HepG2 (cell line): ENCODE data around the gene CCDC142. TPM values are rescaled to one million over a fixed set of nuclear protein-coding genes. Genes with fewer than 3 reads are reported as not detected.

Experiments used
- CAMTA2 ChIP-seq: sonication (generic); formaldehyde crosslinking; IDR thresholded peaks from 2 replicates; pipeline ENCODE4 v1.4.0; 2020; ENCODE audit warnings: mild to moderate bottlenecking, missing genetic modification reagents, borderline replicate concordance
- CHCHD3 ChIP-seq: sonication (generic); formaldehyde crosslinking; IDR thresholded peaks from 2 replicates; pipeline ENCODE4 v1.8.0; 2022; ENCODE audit warnings: mild to moderate bottlenecking, missing genetic modification reagents, moderate library complexity
- EED ChIP-seq: sonication (generic); formaldehyde crosslinking; IDR thresholded peaks from 2 replicates; pipeline ENCODE4 v1.5.0; 2020; ENCODE audit warnings: mild to moderate bottlenecking, missing genetic modification reagents
- KDM1A ChIP-seq: IDR thresholded peaks from 2 replicates; pipeline ENCODE4 v1.6.1; 2016; ENCODE audit warnings: missing compliant biosample characterization
- SMAD9 ChIP-seq: sonication (generic); formaldehyde crosslinking; IDR thresholded peaks from 2 replicates; pipeline ENCODE4 v1.5.1; 2020; ENCODE audit warnings: mild to moderate bottlenecking, missing genetic modification reagents
- SP5 ChIP-seq: IDR thresholded peaks from 2 replicates; pipeline ENCODE4 v1.6.1; 2016; ENCODE audit warnings: low read depth, borderline replicate concordance
- TCF7 ChIP-seq: sonication (generic); IDR thresholded peaks from 2 replicates; pipeline ENCODE4 v1.6.1; 2016; ENCODE audit warnings: antibody characterized with exemption, low read depth
- ZNF274 ChIP-seq: sonication (generic); formaldehyde crosslinking; IDR thresholded peaks from 2 replicates; pipeline ENCODE4 v1.5.1; 2020; ENCODE audit warnings: mild to moderate bottlenecking, missing genetic modification reagents
- polyA plus RNA-seq, 8 experiments: library from polyadenylated mRNA; depleted of rRNA in 3 of 8; stranded (reverse) in 7 of 8; unstranded in 1 of 8; fragments of >200 nt; fragmentation: Illumina TruSeq in 4 of 8; extraction: Trizol in 4 of 8; gene quantifications; 2 replicates each; pipeline versions ENCODE4 v1.2.1 to v1.2.3, GENCODE V29; 2011 to 2016; ENCODE audit warnings: low read depth in 4 of 8, missing spikeins in 1 of 8, mixed read lengths in 1 of 8; ENCODE audit not compliant: insufficient read depth in 1 of 8
- total RNA-seq, 5 experiments: library from RNA; depleted of rRNA; stranded (reverse); fragments of >200 nt; fragmentation: Illumina TruSeq; extraction: Trizol; gene quantifications; 2 replicates each; pipeline ENCODE4 v1.2.3, GENCODE V29; 2016; ENCODE audit warnings: low read depth in 1 of 5
- TF ChIP-seq, protein P1 (sequence below), 2 experiments: fragments of 450-650 bp in 1 of 2; sonication (generic) in 1 of 2; formaldehyde crosslinking; IDR thresholded peaks; 2 replicates each; pipeline versions ENCODE4 v1.5.0 to v1.8.0; 2020 to 2022; ENCODE audit warnings: mild to moderate bottlenecking in 1 of 2, missing genetic modification reagents in 1 of 2
- TF ChIP-seq, protein P2 (sequence below): sonication (generic); formaldehyde crosslinking; IDR thresholded peaks from 2 replicates; pipeline ENCODE4 v1.4.0; 2020; ENCODE audit warnings: mild to moderate bottlenecking, missing genetic modification reagents
- TF ChIP-seq, protein P3 (sequence below): IDR thresholded peaks from 2 replicates; pipeline ENCODE4 v1.6.1; 2016; ENCODE audit warnings: missing compliant biosample characterization, missing genetic modification reagents, borderline replicate concordance
- TF ChIP-seq, protein P4 (sequence below): fragments of 450-650 bp; IDR thresholded peaks from 2 replicates; pipeline ENCODE4 v1.6.1; 2016
- TF ChIP-seq, protein P5 (sequence below): sonication (generic); formaldehyde crosslinking; IDR thresholded peaks from 2 replicates; pipeline ENCODE4 v1.9.0; 2021; ENCODE audit warnings: missing genetic modification reagents, borderline replicate concordance
- TF ChIP-seq, protein P6 (sequence below): sonication (generic); formaldehyde crosslinking; IDR thresholded peaks from 2 replicates; pipeline ENCODE4 v1.8.0; 2022; ENCODE audit warnings: missing genetic modification reagents, mild to moderate bottlenecking, moderate library complexity, borderline replicate concordance

Gene CCDC142
- total and polyA plus RNA-seq, 2 of the 13 experiments (the other 11 are each of a cell fraction or from before 2014, with no cell fraction given), result 14.7 to 30.4 TPM

DNA sequence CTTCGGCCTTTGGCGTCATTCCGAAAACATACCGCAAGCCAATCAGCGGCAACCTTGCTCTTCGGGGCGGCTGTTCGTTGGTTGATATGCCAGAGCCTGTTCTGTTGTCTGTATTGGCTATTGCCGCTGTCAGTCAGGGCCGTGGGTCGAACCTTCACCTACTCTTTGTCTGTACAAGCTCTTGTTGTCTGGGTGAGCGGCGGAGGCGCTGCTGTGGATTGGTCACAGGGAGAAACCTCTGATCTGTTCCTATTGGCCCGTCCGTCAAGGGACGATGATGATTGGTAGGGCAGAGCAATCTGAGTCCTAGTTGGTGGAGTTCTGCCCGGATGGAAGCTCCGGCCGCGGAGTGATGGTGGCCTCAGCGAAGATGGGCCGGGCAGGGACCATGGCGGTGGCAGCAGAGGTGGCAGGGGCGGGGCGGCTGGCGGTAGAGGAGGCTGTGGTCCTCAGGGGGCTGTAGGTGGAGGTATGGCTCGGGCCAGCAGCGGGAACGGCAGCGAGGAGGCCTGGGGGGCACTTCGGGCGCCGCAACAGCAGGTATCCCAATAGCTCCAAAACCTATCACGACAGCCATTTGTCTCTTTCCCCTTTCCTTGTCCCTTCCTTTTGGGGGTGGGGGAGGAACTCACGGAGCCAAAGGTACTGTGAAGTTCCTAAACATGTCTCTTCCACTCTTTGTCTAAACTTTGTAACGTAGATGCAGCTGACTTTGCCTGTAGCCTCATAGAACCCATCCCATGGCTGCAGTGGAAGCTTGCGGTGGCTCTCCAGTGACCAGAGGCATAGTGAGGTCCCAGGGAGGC is 24.5 kb downstream of the CCDC142 start, which contains the start of gene WBP1 (continued):
- TF ChIP-seq, protein P1, sequence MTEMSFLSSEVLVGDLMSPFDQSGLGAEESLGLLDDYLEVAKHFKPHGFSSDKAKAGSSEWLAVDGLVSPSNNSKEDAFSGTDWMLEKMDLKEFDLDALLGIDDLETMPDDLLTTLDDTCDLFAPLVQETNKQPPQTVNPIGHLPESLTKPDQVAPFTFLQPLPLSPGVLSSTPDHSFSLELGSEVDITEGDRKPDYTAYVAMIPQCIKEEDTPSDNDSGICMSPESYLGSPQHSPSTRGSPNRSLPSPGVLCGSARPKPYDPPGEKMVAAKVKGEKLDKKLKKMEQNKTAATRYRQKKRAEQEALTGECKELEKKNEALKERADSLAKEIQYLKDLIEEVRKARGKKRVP (CRISPR knock-in tag; IDR thresholded peaks at IDR 0.05), result no peak
- TF ChIP-seq CHCHD3 (no peak), KDM1A (CRISPR knock-in tag) (no peak), ZNF274 (CRISPR knock-in tag) (no peak; the same call in 1 of the 2 replicates), CAMTA2 (CRISPR knock-in tag) (no peak), SMAD9 (no peak), EED (no peak), TCF7 (no peak), SP5 (no peak)
- TF ChIP-seq, protein P2, sequence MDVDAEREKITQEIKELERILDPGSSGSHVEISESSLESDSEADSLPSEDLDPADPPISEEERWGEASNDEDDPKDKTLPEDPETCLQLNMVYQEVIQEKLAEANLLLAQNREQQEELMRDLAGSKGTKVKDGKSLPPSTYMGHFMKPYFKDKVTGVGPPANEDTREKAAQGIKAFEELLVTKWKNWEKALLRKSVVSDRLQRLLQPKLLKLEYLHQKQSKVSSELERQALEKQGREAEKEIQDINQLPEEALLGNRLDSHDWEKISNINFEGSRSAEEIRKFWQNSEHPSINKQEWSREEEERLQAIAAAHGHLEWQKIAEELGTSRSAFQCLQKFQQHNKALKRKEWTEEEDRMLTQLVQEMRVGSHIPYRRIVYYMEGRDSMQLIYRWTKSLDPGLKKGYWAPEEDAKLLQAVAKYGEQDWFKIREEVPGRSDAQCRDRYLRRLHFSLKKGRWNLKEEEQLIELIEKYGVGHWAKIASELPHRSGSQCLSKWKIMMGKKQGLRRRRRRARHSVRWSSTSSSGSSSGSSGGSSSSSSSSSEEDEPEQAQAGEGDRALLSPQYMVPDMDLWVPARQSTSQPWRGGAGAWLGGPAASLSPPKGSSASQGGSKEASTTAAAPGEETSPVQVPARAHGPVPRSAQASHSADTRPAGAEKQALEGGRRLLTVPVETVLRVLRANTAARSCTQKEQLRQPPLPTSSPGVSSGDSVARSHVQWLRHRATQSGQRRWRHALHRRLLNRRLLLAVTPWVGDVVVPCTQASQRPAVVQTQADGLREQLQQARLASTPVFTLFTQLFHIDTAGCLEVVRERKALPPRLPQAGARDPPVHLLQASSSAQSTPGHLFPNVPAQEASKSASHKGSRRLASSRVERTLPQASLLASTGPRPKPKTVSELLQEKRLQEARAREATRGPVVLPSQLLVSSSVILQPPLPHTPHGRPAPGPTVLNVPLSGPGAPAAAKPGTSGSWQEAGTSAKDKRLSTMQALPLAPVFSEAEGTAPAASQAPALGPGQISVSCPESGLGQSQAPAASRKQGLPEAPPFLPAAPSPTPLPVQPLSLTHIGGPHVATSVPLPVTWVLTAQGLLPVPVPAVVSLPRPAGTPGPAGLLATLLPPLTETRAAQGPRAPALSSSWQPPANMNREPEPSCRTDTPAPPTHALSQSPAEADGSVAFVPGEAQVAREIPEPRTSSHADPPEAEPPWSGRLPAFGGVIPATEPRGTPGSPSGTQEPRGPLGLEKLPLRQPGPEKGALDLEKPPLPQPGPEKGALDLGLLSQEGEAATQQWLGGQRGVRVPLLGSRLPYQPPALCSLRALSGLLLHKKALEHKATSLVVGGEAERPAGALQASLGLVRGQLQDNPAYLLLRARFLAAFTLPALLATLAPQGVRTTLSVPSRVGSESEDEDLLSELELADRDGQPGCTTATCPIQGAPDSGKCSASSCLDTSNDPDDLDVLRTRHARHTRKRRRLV (CRISPR knock-in tag), result no peak; the same call in 1 of the 2 replicates
- TF ChIP-seq, protein P3, sequence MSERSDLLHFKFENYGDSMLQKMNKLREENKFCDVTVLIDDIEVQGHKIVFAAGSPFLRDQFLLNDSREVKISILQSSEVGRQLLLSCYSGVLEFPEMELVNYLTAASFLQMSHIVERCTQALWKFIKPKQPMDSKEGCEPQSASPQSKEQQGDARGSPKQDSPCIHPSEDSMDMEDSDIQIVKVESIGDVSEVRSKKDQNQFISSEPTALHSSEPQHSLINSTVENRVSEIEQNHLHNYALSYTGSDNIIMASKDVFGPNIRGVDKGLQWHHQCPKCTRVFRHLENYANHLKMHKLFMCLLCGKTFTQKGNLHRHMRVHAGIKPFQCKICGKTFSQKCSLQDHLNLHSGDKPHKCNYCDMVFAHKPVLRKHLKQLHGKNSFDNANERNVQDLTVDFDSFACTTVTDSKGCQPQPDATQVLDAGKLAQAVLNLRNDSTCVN (CRISPR knock-in tag), result no peak
- TF ChIP-seq, protein P4, sequence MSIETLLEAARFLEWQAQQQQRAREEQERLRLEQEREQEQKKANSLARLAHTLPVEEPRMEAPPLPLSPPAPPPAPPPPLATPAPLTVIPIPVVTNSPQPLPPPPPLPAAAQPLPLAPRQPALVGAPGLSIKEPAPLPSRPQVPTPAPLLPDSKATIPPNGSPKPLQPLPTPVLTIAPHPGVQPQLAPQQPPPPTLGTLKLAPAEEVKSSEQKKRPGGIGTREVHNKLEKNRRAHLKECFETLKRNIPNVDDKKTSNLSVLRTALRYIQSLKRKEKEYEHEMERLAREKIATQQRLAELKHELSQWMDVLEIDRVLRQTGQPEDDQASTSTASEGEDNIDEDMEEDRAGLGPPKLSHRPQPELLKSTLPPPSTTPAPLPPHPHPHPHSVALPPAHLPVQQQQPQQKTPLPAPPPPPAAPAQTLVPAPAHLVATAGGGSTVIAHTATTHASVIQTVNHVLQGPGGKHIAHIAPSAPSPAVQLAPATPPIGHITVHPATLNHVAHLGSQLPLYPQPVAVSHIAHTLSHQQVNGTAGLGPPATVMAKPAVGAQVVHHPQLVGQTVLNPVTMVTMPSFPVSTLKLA, result peak; percentile 64
- TF ChIP-seq, protein P5, sequence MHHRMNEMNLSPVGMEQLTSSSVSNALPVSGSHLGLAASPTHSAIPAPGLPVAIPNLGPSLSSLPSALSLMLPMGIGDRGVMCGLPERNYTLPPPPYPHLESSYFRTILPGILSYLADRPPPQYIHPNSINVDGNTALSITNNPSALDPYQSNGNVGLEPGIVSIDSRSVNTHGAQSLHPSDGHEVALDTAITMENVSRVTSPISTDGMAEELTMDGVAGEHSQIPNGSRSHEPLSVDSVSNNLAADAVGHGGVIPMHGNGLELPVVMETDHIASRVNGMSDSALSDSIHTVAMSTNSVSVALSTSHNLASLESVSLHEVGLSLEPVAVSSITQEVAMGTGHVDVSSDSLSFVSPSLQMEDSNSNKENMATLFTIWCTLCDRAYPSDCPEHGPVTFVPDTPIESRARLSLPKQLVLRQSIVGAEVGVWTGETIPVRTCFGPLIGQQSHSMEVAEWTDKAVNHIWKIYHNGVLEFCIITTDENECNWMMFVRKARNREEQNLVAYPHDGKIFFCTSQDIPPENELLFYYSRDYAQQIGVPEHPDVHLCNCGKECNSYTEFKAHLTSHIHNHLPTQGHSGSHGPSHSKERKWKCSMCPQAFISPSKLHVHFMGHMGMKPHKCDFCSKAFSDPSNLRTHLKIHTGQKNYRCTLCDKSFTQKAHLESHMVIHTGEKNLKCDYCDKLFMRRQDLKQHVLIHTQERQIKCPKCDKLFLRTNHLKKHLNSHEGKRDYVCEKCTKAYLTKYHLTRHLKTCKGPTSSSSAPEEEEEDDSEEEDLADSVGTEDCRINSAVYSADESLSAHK (CRISPR knock-in tag), result no peak
- TF ChIP-seq, protein P6, sequence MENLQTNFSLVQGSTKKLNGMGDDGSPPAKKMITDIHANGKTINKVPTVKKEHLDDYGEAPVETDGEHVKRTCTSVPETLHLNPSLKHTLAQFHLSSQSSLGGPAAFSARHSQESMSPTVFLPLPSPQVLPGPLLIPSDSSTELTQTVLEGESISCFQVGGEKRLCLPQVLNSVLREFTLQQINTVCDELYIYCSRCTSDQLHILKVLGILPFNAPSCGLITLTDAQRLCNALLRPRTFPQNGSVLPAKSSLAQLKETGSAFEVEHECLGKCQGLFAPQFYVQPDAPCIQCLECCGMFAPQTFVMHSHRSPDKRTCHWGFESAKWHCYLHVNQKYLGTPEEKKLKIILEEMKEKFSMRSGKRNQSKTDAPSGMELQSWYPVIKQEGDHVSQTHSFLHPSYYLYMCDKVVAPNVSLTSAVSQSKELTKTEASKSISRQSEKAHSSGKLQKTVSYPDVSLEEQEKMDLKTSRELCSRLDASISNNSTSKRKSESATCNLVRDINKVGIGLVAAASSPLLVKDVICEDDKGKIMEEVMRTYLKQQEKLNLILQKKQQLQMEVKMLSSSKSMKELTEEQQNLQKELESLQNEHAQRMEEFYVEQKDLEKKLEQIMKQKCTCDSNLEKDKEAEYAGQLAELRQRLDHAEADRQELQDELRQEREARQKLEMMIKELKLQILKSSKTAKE (CRISPR knock-in tag), result no peak
